NCI-H748 (cell line): ENCODE results near the gene DPF1.
"Not testable (repeated sequence)": the region's sequence is repeated elsewhere in the genome, so short reads cannot be mapped to it uniquely, and the experiment has no call there.

Experiments used
- DNase-seq: peaks from one replicate; lab custom pipeline; 2025; ENCODE audit not compliant: unreplicated experiment; lab: John Stamatoyannopoulos, UW

Gene DPF1

DNA sequence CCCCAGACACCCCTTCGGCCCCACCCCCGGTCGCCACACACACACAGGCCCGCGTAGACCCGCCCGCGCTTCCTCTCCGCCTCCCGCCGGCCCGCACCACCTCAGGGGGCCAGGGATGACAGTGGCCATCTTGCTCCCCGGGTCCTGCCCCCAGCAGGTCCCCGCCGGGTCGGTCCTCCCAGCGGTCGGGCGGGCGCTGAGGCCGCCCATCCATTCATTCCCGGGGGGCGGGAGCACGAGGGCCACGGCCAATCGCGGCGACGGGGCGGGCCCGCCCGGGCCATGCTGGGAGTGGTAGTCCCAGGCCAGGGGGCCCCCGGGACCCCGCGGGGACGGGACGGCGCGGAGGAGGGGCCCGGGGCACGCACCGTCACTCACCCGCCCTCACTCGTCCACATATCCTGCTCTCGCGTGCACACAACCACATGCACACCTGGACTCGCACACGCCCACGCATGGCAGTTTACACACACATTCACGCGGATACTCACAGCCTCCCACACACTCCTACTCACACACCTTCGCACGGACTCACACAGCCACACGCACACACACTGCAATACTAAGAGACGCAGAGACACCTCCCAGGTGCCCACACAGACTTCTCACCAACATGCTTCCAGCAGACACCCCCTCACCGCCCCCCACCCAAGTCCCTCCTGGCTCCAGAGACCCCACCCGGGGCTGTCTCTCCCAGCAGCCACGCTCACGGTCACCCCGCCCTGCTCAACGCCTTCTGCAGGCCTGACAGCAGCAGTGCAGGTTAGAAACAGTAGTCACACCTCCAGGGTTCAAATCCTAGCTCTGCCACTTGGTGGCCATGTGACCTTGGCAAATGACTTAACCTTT, at the start of gene DPF1:
Gene DPF1, minus strand, starts transcription at position 209 of the 849 bp plus-strand sequence. Its CDS starts 80 bp downstream, at position 129.
- DNase-seq, result peak; percentile 93

DNA sequence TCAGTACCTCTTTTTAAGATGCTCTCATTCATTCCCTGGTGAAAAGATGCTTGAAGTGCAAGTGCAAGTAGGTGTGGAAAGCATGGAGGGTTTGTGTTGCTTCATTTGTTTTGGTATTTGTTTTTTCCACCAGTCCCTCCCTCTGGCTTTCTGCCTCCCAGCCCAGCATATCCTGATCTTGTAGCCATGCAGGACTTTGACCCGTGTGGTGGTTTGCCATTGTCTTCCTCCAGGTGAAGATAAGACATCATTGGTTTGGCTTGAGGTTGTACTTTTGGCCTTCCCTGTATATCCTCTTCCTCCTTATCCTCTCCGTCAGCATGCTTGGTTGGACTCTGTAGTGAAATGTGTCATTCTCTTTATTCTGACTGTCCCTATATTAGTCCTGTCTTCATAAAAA, 49.5 kb upstream of the DPF1 start:
- no peak for DNase-seq

DNA sequence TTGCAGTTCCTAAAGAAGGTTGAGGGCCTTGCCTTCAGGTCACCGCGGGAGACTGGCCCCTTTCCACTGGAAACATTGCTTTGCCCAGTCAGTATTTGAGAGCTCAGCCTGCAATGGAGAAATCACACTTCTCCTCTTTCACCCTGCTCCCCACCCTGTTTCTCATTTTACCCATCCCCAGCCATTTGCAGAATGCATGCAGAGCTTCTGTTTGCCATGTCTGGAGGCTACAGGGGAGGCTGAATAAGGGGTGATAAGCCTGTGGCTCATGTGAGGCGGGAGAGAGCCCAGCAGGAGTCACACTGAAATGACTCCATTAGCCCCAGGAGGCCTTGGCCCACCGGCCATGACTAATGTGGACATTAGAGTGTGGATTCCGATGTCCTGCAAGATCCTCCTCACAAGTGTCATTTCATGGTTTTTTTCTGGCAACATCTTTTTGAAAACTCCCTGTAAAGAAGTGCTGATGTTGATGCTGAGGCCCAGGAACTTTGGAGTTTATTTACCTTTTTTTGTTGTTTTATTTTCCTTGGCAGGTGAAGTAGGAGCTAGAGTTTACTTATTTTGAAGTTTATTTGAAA, 46.7 kb upstream of the DPF1 start:
- no peak for DNase-seq

DNA sequence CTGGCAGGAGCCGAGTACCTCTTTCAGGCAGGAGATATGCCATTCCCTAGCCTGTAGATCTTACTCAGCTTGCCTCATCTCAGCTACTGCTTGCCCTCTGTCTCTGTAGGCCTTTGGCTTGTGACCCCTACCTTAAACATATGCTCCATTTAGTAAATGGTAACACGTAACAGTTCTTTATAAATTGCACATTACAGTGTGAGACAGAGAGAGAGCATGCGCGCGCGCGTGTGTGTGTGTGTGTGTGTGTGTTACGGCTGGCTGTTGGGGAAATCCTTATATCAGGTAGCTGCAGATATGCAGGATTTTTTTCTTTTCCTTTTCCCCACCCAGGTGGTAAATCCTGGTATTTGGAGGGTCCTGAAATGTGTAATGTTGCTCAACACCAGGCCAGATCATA, 44.5 kb upstream of the DPF1 start:
- no peak for DNase-seq

DNA sequence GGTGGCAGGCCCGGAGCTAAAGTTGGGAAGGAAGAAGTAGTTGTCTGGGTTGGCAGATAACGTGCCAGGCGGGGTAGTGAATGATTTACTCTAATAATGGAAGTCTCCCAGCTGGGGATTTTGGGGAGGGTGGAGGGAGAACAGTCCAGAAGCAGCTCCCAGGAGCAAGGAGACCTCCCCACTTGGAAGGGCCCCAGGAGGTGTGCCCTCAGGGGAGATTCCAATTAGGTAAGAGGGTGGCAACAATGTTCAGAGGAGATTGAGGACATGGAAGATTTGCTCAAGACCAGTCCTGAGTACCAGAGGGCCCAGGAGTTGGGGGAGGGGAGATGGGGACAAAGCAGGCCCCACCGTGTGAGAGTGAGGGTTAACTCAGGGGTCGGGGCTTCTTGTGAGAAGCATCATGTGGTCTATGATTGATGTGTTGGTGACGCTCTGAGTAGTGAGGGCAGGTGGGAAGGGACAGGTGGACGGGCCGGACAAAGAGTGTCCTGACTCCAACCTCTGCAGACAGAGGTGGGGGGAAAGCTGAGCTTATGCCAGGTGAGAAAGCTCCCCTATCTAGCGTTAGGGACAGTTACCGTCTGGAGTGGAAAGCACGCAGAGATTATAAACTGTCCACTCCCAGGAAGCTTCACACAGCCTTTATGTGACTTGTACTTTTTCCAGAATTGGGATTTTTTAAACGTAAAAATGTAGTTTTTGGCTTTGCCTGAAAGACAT, 43.9 kb upstream of the DPF1 start:
- DNase-seq, result no peak

DNA sequence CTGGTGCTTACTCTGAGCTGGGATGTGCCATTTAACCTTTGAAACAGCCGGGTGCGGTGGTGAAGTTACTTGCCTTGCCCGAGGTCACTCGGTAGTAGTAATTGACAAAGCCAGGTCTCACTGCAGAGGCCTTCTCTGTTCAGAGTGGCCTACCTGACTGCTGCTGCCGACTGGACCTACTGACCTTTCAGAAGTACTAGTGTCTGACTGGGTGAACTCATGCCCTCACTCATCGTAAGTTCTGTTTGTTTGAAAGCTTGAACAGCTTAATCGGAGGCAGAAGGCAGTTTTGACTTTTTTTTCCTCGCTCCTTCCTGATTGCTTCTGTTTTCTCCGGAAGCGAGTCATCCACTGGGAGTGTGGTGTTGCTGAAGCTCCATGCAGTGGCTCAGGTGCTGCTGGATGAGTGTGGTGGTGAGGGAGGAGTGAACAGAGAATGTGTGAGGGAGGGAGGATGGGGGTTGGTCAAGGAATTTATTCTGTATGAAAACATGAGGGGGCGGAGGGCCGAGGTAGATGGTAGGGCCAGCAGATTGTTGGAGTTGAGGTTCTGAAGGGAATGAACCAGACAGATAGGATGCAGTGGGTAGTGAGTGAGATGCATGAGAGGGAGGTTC, 43.1 kb upstream of the DPF1 start:
- DNase-seq, result no peak

DNA sequence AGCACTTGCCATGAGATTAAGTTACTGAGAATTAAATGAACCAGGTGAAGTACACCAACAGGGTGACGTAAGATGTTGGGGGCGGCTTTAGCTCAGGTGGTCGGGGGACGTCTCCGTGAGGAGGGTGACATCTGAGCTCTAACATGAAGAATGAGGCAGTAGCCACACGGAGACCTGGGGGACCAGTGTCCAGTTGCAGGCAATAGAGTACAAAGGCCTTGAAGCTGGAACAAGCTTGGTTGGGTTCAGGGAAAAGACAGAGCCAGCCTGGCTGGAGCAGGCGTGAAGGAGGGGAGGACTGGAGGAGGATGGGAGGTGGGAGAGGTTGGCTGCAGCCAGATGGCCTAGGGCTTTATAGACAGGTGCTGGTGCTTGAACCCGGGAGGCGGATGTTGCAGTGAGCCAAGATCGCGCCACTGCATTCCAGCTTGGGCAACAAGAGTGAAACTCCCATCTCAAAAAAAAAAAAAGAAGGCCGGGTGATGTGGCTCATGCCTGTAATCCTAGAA, 42.0 kb upstream of the DPF1 start:
- DNase-seq, result no peak

DNA sequence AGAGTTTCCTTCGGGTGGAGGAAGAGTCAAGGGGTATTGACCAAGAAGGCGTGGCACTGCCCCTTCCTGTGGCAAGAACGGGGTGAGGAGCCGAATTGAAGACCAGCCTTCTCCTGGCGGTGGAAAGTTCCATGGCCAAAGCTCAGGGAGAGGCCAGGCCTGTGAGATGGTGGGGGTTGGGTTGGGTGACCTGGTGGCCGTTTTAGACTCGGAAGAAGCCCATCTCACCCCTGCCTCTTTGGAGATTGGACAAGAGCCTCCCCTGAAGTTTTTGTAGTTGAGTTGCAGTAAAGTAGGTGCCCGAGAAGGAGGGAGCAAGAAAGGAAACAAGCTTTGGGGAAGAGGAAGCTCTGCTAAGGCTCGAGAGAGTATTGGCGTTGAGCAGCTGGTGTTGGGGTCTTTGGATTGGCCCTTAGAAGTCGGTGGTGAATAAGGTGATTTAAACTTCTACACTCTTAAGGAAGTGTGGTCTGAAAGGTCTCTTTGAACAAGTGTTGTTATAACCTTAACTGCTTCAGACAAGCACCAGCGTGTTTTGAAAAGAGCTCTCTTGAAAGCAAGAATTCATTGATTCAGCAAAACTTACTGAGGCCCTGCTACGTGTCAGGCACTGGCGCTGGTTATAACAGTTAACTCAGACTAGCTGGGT, 41.3 kb upstream of the DPF1 start:
- DNase-seq, result peak; percentile 52

DNA sequence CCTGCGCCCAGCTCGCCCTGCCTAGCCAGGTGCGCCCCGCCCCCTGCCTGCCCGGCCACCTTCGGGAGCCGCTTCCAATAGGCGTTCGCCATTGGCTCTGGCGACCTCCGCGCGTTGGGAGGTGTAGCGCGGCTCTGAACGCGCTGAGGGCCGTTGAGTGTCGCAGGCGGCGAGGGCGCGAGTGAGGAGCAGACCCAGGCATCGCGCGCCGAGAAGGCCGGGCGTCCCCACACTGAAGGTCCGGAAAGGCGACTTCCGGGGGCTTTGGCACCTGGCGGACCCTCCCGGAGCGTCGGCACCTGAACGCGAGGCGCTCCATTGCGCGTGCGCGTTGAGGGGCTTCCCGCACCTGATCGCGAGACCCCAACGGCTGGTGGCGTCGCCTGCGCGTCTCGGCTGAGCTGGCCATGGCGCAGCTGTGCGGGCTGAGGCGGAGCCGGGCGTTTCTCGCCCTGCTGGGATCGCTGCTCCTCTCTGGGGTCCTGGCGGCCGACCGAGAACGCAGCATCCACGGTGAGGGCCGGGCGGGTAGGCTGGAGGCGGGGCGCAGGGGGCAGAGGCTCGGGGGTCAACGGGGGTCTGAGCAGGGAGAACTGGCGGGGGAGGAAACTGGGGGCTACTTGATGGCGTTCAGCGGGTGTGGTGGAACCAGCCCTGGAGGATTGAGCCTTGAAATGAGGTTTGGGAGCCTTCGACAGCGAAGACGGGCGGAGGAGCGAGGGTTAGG, 40.6 kb upstream of the DPF1 start, which contains the start of gene SPINT2:
Gene SPINT2, plus strand, starts transcription at position 88 of the 727 bp plus-strand sequence. Its CDS starts 320 bp downstream, at position 408.
- DNase-seq, result peak; percentile 99

DNA sequence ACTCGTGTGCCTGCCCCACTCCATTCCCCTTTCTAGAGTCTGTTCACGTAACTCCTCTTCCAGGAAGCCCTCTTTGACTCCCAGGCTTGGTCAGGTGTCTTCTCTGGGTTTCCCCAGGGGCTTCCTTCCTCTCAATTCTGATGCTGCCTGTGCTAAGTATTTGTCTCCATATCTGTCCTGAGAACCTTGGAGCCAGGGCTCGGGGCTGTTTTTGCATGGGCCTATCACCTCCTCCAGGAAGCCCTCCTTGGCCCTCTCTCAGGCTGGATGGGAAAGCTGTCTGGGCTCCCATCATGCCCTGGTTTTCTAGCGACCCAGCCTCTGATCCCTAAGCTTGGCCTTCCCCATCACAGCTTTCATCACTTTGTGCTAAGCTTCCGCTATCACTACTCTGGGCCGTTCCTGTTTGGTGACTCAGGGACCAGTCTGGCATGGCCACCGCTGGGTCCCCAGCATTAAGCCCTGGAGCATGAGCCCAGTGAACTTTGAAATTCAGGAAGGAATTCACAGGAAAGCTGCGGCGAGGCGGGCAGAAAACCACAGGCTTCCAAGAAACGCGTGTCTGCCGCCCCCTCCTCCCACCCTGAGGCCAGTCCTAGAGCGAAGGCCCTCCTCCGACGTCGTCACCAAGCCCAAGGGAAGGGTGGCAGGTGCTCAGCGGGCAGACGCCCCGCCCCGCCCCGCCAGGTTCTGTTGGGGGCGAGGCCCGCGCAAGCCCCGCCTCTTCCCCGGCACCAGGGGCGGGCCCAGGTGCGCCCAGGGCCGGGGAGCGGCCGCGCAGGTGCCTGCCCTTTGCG, 39.9 kb upstream of the DPF1 start:
- DNase-seq, result no peak

DNA sequence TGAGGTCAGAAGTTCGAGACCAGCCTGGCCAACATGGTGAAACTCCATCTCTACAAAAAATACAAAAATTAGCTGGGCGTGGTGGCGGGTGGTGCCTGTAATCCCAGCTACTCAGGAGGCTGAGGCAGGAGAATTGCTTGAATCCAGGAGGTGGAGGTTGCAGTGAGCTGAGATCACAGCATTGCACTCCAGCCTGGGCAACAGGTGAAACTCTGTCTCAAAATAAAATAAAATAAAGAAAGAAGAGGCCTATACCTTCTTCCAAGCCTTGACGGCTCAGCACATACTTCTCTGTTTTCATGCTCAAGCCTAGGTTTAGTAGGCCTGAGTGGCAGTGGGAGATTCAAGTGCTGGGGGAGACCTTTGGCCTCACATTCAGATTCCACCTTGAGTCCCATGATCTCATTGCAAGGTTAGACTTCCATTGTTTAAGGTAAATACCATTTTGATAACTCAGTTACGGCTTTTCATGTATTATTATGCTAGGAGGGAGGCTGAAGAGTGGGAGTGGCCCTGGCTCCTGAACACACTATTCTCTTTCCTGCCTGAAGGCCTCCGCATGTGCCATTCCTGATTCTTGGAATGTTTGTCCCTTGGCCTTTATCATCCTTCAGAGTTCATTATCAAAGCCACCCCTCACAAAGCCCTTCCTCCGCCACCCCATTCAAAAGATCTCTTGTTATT, 38.7 kb upstream of the DPF1 start:
- DNase-seq, result no peak

DNA sequence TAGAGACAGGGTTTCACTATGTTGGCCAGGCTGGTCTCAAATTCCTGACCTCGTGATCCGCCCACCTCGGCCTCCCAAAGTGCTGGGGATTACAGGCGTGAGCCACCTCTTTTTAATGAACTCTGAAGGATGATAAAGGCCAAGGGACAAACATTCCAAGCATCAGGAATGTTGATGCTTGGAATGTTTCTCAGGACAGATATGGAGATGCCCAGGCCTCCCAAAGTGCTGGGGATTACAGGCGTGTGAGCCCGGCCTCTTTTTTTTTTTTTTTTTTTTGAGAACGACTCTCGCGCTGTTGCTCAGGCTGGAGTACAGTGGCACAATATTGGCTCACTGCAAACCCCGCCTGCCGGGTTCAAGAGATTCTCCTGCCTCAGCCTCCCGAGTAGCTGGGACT, 37.9 kb upstream of the DPF1 start:
- not testable (repeated sequence) for DNase-seq

DNA sequence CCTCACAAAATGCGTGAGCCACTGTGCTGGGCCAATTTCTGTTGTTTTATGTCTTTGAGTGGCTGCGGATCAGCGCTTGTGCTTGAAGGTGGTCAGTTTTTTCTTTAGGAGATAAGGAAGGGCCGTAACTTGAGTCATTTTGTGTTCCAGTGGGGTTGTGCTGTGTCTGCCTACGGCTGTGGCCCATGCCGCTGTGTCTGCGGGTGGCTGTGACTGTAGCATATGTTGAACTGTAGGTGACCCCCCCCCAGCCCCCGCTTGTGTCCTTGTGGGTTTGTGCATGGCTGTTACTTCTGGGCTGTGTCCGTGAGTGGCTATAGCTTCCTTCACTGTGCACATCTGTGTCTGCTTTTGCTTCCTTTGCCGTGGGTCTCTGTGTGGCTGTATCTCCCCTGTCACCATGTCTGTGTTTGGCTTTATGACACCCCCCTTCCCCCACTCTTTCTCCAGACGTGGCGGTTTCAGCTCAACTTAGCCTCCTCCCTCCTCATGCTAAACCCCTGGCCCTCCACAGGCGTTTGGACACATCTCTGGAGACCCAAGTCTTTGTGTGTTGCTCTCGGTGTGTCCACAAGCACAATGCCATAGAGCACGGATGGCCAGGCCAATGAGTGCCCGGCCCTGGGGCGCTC, 31.5 kb upstream of the DPF1 start:
- peak; percentile 43 for DNase-seq

DNA sequence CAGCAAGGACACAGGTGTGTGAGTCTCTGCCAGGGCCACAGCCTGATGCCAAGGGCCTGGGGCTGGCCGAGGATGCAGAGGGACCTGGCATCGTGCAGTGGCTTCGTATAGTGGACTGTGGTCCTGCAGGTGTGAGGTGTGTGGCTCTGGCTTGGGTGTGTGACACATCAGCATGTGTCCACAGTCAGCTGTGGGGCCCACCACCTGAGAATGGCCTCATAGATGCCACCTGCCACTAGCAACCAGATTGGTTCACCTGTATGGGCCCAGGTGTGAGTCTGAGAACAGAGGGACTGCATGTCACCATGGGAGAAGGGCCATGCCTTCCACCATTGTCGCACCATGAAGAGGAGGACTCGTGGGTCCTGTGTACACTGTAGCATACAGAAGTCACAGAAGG, 29.8 kb upstream of the DPF1 start:
- DNase-seq, result no peak

DNA sequence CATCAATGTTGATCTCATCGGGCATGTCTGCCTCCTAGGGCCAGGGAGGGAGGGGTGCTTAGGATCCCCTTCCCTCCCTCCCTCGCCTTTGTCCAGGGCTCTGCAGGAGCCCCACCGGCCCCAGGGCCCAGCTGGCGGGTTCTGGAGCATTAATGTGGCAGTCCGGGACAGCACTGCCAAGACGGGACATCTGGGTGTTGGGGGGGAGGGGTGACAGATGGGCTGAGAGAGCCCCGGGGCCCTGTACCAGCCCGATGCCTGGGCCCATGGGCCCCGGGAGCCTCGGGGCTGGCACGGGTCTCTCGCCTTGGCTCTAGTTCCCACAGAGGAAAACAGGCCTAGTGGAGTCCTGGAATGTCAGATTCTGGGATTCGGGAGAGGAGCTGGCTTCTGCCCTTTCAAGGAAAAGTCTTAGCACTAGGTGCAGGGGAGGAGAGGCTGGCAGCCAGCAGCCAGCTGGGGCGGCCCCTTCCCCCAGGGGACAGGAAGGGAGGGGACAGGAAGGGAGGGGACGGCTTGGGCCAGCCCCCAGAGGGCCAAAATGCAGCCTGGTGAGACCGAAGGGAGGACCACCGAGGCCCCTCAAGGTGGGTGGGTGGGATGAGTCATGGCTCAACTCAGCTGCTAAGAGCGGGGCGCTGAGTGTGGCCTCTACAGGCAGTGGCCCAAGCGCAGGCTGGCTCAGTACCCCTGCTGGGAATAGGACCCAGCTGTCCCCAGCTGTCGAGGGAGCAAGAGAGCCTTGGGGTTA, 29.1 kb upstream of the DPF1 start:
- DNase-seq, result no peak

DNA sequence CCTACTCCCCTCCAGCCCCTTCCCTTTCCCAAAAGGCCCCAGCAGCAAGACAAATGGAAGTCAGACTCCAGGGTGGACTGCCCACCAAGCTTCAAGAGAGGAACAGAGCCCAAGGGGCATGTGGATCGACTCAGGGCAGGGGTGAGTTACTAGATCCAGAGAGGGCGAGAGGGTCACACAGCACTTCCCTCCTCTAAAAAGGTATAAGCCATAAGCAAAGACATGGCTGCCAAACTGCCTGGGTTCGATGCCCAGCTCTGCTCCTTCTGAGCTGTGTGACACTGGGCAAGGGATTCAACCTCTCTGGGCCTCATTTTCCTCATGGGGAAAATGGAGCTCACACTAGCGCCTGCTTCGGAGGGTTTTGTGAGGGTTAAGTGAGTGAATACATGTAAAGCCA, 28.4 kb upstream of the DPF1 start:
- no peak for DNase-seq

DNA sequence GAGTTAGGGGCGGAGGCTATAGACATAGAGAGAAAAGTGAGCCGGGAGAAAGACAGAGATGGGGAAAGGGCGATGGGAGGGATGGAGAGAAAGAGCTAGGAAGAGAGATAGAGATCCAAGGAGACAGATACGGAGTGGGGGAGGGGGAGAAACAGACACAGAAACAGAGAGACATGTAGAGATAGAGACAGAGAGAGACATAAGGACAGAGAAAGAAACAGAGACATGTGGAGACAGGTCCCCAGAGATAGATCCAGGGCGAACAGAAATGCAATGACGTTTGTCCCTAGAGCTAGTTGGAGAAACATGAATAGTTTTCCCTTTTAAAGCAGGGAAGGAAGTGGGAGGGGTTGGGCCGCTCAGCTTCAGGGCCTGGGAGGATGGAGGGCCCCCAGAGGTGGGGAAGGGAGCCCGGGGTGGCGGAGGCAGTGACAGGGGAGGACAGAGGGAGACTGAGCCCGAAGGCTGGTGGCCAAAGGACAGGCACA, 27.6 kb upstream of the DPF1 start:
- DNase-seq, result no peak
